Stimulated activated CD4-positive, alpha-beta T cell treated with anti-CD3 and anti-CD28 coated beads, Interleukin-12 subunit alpha, Interleukin-12 subunit beta, amount 100 ng/mL, for 24 hours (primary cell): ENCODE data around the gene STK33.

Source experiments
- DNase-seq, 2 experiments: peaks; one replicate each; pipeline ENCODE4 v3.0.0-alpha.2; 2020; ENCODE audit warnings: low read depth in 2 of 2

Gene STK33

GRCh38 chr11:8356216-8356615, 237.8 kb downstream of the STK33 start:
- no peak for DNase-seq

- DNase-seq, result no peak
Observed at GRCh38 chr11:8355416-8355742, 238.6 kb downstream of the STK33 start.

- DNase-seq, result no peak
Observed at GRCh38 chr11:8354622-8355415, 239.2 kb downstream of the STK33 start.

GRCh38 chr11:8352876-8353505, 241.0 kb downstream of the STK33 start:
- no peak for DNase-seq

- no peak for DNase-seq
Observed at GRCh38 chr11:8352103-8352875, 241.7 kb downstream of the STK33 start.

- no peak for DNase-seq
Observed at GRCh38 chr11:8351223-8351622, 242.8 kb downstream of the STK33 start.

- DNase-seq, result no peak
Observed at GRCh38 chr11:8347978-8348377, 246.1 kb downstream of the STK33 start.

GRCh38 chr11:8346157-8346755, 247.8 kb downstream of the STK33 start:
- no peak for DNase-seq

- no peak for DNase-seq
Observed at GRCh38 chr11:8345179-8345578, 248.8 kb downstream of the STK33 start.

- no peak for DNase-seq
Observed at GRCh38 chr11:8344346-8344745, 249.7 kb downstream of the STK33 start.

- no peak for DNase-seq
Observed at GRCh38 chr11:8342821-8343681, 251.0 kb downstream of the STK33 start.

GRCh38 chr11:8341996-8342395, 252.0 kb downstream of the STK33 start:
- DNase-seq, result no peak
